Lower lobe of right lung (tissue), 2 donors: Measurements from ENCODE around the gene SLC51A. TPM values are rescaled to one million over a fixed set of nuclear protein-coding genes. Genes with fewer than 3 reads are reported as not detected.

Experiments
- ATAC-seq, 2 donors: fragments of 200-7000 bp; cut with Tn5 transposase; one replicate each; pipeline ENCODE4 v1.9.1; 2020 to 2022; ENCODE audit warnings: mild to moderate bottlenecking in 2 of 2, moderate library complexity in 2 of 2
- DNase-seq: peaks from one replicate; pipeline ENCODE4 v3.0.0-alpha.2; 2020
- H3K27ac ChIP-seq: fragments of 200-600 bp; one replicate; pipeline ENCODE4 v1.8.0; 2022
- H3K27me3 ChIP-seq: fragments of 200-600 bp; one replicate; pipeline ENCODE4 v1.8.0; 2022; ENCODE audit warnings: low read depth
- H3K36me3 ChIP-seq: fragments of 200-600 bp; one replicate; pipeline ENCODE4 v1.8.0; 2022; ENCODE audit warnings: mild to moderate bottlenecking
- H3K4me1 ChIP-seq: fragments of 200-600 bp; one replicate; pipeline ENCODE4 v1.8.0; 2022
- H3K4me3 ChIP-seq: fragments of 200-600 bp; one replicate; pipeline ENCODE4 v1.8.0; 2022; ENCODE audit warnings: mild to moderate bottlenecking
- H3K9me3 ChIP-seq: fragments of 200-600 bp; one replicate; pipeline ENCODE4 v1.8.0; 2022
- CTCF ChIP-seq: fragments of 200-600 bp; IDR thresholded peaks from one replicate; pipeline ENCODE4 v1.8.0; 2022; ENCODE audit warnings: antibody characterized with exemption, mild to moderate bottlenecking
- intact Hi-C: fragments of 100-400 bp; cut with DNase I; formaldehyde crosslinking; loops from one replicate; pipeline ENCODE4 v1.11.0; 2022
- total RNA-seq: library from RNA; stranded (reverse); fragmentation: NEBNext Ultra II Directional; extraction: Animal tissue kit (Norgen Biotek cat#: 25700); gene quantifications from one replicate; pipeline ENCODE4 v1.2.1, GENCODE V29; 2021
- donor health status: DM: no; HTN: yes; CAD: no; lungs with severe emphysema.

Gene SLC51A
- total RNA-seq, 1 donor from 2014 or later = 1.3 TPM

GRCh38 chr3:196215493-196216020 is 777 bp upstream of the SLC51A start:
- Histone ChIP-seq H3K4me3 (no peak overlapping the region), H3K9me3 (no peaks in the 10 kb centered on the region), H3K27me3 (peaks cover 5% of the 10 kb centered on the region), H3K36me3 (no peaks in the 10 kb centered on the region), H3K4me1 (peaks cover 16% of the 10 kb centered on the region), H3K27ac (no peak overlapping the region)
- intact Hi-C loops = no loop called here
- DNase-seq (no peak), ATAC-seq (no peak)
- no peak for TF ChIP-seq CTCF

DNA sequence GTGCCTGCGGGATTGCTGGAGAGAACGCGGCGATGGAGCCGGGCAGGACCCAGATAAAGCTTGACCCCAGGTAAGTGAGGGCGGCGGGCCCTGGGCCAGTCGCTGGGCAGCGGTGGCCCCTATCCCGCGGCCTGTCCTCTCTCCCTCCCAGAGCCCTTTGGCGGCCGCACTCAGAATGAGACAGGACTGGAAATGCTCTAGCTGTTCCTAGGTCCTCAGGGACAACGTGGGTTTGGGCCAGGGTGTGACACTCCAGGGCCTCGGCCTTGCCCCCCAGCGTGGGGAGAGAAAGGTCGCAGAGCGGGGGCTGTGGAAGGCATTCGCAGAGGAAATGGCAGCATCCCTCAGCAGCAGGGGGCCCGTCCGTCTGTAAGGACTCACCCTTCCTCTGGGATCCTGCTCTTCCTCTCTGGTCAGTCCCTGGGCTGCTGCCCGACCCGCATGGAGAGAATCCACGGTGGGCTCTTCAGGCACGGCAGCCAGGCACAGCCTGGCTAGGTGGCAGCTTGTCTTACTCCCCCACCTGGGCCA is 412 bp downstream of the SLC51A start:
- H3K4me3 ChIP-seq = no peak overlapping the region
- no peak overlapping the region for H3K27ac ChIP-seq
- no peaks in the 10 kb centered on the region for H3K36me3 ChIP-seq
- no peaks in the 10 kb centered on the region for H3K9me3 ChIP-seq
- peaks cover 5% of the 10 kb centered on the region for H3K27me3 ChIP-seq
- no peak for TF ChIP-seq CTCF
- intact Hi-C loops = no loop called here
- no peak for DNase-seq
- peaks cover 16% of the 10 kb centered on the region for H3K4me1 ChIP-seq
- peak; percentile 2 for ATAC-seq

GRCh38 chr3:196217307-196218154 is 1.2 kb downstream of the SLC51A start:
- no peak for TF ChIP-seq CTCF
- ATAC-seq (no peak), DNase-seq (no peak)
- H3K4me1 ChIP-seq = peaks cover 16% of the 10 kb centered on the region
- H3K4me3 ChIP-seq = no peak overlapping the region
- no peaks in the 10 kb centered on the region for H3K9me3 ChIP-seq
- H3K27me3 ChIP-seq = peaks cover 5% of the 10 kb centered on the region
- H3K36me3 ChIP-seq = no peaks in the 10 kb centered on the region
- H3K27ac ChIP-seq = no peak overlapping the region
- intact Hi-C loops = no loop called here

DNA sequence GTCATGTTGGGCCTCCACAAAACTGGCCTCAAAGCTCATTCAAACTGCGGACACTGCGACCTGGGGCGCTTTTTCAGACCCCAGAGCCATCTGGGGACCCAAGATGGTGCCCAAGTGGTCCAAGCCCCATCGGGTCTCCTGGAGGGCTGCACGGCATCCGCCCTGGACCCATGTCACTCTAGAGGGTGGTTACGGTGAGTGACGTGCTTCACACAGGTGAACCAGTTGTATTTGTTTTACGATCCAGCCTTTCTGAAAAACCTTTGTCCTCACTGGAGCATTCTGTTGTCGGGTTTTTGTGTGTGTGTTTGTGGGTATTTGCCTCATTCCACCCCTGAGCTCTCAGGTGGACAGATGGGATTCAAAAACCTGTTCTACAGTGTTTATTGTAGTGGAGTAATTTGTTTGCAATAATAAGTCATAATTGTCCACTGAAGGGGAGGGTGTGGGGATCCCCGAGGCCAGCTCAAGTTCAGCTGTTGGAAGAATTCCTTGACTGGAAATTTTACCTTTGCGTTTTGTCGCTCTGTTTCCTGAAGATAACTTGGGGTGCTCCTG is 1.9 kb downstream of the SLC51A start:
- DNase-seq (no peak), ATAC-seq (no peak)
- no peaks in the 10 kb centered on the region for H3K36me3 ChIP-seq
- no peak for TF ChIP-seq CTCF
- H3K27me3 ChIP-seq = peaks cover 5% of the 10 kb centered on the region
- no peak overlapping the region for H3K27ac ChIP-seq
- H3K4me3 ChIP-seq = no peak overlapping the region
- no peaks in the 10 kb centered on the region for H3K9me3 ChIP-seq
- intact Hi-C loops = no loop called here
- peaks cover 16% of the 10 kb centered on the region for H3K4me1 ChIP-seq

DNA sequence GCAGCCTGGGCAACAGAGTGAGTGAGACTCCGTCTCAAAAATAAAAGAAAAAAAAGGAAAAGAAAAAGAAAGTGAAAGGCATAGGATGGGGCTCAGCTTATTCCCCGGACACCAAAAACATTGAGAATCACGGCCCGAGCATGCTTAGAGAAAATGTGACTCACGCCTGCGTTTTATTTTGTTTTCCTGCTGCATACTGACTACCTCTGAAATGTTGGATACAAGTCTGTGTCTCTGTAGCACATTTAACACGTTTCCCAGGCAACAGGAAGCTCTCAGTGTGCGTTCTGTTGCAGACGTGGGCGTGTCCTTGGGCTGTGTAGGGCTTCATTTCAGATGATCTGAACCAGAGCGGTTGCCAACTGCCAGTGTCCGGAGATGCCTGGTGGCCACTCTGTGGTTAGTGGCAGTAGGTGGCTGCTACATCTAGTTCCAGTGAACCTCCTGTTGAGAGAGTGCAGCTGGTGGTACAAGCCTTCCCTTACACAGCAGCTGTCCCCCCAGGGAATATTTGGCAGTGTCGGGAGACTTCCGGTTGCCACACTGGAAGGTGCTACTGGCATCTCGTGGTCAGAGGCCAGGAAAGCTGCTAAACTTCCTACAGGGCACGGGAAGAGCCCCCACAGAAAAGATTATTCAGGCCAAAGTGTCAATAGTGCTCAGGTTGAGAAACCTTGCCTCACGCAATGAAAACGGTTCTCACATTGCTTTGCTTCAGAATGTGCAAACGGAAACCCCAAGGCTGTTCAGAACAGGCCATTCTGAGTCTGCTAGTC is 3.0 kb downstream of the SLC51A start:
- H3K36me3 ChIP-seq = no peaks in the 10 kb centered on the region
- peaks cover 16% of the 10 kb centered on the region for H3K4me1 ChIP-seq
- ATAC-seq (peak; percentile 70 to 81), DNase-seq (peak; percentile 84)
- intact Hi-C loops = no loop called here
- peak overlapping the region; percentile 40 for H3K4me3 ChIP-seq
- peaks cover 5% of the 10 kb centered on the region for H3K27me3 ChIP-seq
- no peaks in the 10 kb centered on the region for H3K9me3 ChIP-seq
- TF ChIP-seq CTCF = no peak
- peak overlapping the region; percentile 13 for H3K27ac ChIP-seq
